Ishikawa (cell line): Measurements from ENCODE around the gene LPAR1.

Source experiments
- NFIC ChIP-seq: IDR thresholded peaks from 2 replicates; pipeline ENCODE4 v1.6.1; 2012
- RAD21 ChIP-seq: IDR thresholded peaks from 2 replicates; pipeline ENCODE4 v1.6.1; 2012; ENCODE audit warnings: low read depth

GRCh38 chr9:111078391-111079038 lies 40.2 kb upstream of the LPAR1 start:
- no peak for TF ChIP-seq RAD21
- TF ChIP-seq NFIC: no peak
